K562 (cell line): ENCODE data around the gene HTR3B.

Experiments
- CEBPB ChIP-seq: fragments of 450-650 bp; IDR thresholded peaks from 2 replicates; pipeline ENCODE4 v1.6.1; 2016; ENCODE audit warnings: missing genetic modification characterization, missing compliant biosample characterization
- DNMT1 ChIP-seq: fragments of 450-650 bp; IDR thresholded peaks from 2 replicates; pipeline ENCODE4 v1.6.1; 2016; ENCODE audit warnings: antibody characterized with exemption, mild to moderate bottlenecking
- GABPA ChIP-seq: fragments of 200-800 bp; sonication (Bioruptor generic); conservative IDR thresholded peaks from 2 replicates; pipeline ENCODE4 v1.6.1; 2016; ENCODE audit warnings: low read depth, missing genetic modification characterization, missing compliant biosample characterization
- HNRNPH1 ChIP-seq: fragments of 200-400 bp; formaldehyde crosslinking; optimal IDR thresholded peaks from 2 replicates; pipeline ENCODE3; 2017; ENCODE audit warnings: low read depth, mild to moderate bottlenecking, low read length, moderate library complexity
- KDM4B ChIP-seq, 2 experiments: fragments of 450-650 bp in 1 of 2; sonication (generic) in 1 of 2; IDR thresholded peaks; 2 replicates each; pipeline ENCODE4 v1.6.1; 2016 to 2017; ENCODE audit warnings: borderline replicate concordance in 2 of 2, antibody characterized with exemption in 1 of 2, low read depth in 1 of 2, mild to moderate bottlenecking in 1 of 2
- NRF1 ChIP-seq, 2 experiments: fragments of 450-650 bp; IDR thresholded peaks in 1 of 2; conservative IDR thresholded peaks in 1 of 2; 2 replicates each; pipeline ENCODE4 v1.6.1; 2014; ENCODE audit warnings: mild to moderate bottlenecking in 2 of 2

DNA sequence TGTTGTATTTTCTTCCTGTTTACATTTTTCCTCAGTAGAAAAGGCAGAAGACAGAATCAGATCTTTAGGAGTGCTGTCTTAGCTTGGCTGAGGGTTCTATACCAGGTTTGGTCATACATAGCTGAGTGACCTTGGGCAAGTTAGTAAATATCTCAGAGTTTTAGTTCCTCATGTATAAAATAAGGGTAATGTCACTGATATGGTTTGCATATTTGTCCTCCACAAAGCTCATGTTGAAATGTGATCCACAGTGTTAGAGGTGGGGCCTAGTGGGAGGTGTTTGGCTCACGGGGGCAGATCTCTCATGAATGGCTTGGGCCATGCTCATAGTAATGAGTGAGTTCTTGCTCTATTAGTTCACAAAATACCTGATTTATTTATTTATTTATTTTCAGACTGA lies 62.8 kb downstream of the HTR3B start:
- TF ChIP-seq CEBPB (tag) (no peak), DNMT1 (no peak), GABPA (tag) (no peak), NRF1 (conservative IDR thresholded peaks at IDR 0.05 in 1 of 2, IDR thresholded peaks at IDR 0.05 in 1 of 2) (no peak), KDM4B (IDR thresholded peaks at IDR 0.05; ENCODE audit: borderline replicate concordance in 2 of 2, low read depth in 1 of 2) (no peak), HNRNPH1 (no peak)
